DLD1 (cell line): ENCODE results near the gene ZNF646.

Experiments used
- in situ Hi-C: cut with HindIII; loops from 2 replicates; pipeline ENCODE4 v1.10.0; 2017; ENCODE audit warnings: low sequenced_read_pairs

ZNF646 gene, protein sequence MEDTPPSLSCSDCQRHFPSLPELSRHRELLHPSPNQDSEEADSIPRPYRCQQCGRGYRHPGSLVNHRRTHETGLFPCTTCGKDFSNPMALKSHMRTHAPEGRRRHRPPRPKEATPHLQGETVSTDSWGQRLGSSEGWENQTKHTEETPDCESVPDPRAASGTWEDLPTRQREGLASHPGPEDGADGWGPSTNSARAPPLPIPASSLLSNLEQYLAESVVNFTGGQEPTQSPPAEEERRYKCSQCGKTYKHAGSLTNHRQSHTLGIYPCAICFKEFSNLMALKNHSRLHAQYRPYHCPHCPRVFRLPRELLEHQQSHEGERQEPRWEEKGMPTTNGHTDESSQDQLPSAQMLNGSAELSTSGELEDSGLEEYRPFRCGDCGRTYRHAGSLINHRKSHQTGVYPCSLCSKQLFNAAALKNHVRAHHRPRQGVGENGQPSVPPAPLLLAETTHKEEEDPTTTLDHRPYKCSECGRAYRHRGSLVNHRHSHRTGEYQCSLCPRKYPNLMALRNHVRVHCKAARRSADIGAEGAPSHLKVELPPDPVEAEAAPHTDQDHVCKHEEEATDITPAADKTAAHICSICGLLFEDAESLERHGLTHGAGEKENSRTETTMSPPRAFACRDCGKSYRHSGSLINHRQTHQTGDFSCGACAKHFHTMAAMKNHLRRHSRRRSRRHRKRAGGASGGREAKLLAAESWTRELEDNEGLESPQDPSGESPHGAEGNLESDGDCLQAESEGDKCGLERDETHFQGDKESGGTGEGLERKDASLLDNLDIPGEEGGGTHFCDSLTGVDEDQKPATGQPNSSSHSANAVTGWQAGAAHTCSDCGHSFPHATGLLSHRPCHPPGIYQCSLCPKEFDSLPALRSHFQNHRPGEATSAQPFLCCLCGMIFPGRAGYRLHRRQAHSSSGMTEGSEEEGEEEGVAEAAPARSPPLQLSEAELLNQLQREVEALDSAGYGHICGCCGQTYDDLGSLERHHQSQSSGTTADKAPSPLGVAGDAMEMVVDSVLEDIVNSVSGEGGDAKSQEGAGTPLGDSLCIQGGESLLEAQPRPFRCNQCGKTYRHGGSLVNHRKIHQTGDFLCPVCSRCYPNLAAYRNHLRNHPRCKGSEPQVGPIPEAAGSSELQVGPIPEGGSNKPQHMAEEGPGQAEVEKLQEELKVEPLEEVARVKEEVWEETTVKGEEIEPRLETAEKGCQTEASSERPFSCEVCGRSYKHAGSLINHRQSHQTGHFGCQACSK (N-terminal part only)

DNA sequence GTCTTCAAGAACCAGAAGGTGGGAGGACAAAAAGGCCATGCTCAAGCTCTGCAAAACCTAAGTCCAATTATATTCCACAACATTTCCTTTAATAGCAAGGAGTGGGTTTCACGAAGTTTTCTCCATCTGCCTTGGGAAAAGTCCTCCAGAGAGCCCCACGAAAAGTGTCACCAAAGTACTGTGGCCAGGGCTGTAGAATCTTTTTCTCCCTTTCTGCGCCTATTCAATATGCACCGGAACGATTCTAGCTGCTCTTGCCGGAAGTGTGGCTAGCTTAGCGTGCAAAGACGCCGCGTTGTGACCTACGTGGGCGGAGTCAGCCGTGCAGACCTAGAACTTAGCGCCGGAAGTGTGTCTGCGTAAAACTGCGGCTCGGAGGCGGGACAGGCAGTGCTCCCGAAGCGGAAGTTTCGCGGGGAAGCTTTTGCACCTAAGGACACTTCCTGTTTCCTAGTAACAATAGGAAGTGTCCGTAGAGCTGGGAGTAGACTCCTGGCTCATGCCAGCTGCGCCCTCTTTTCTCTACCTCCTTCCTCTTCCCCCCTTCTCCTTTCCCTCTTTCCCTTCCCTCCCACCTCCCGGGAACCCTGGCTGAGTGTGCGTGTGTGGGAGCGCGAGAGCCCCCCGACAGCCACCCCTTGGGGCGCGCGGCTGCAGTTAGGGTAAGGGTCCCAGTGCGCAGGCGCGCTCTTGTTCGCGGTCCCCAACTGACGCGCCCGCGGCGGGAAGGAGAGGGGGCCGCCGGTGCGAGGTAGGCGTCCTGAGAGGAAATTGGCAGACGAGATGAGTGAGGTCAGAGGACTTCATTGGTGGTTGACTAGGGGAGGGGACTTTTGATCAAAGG lies at the start of gene ZNF646, which contains the start of gene ZNF668:
TSS of gene ZNF646 (plus strand) at position 453 of the 844 bp plus-strand sequence. CDS start 1,903 bp downstream, outside the sequence.
TSS of gene ZNF668 (minus strand) at position 271 of the 844 bp plus-strand sequence. CDS start 9,781 bp downstream, outside the sequence.
- in situ Hi-C loops, result no loop called here

DNA sequence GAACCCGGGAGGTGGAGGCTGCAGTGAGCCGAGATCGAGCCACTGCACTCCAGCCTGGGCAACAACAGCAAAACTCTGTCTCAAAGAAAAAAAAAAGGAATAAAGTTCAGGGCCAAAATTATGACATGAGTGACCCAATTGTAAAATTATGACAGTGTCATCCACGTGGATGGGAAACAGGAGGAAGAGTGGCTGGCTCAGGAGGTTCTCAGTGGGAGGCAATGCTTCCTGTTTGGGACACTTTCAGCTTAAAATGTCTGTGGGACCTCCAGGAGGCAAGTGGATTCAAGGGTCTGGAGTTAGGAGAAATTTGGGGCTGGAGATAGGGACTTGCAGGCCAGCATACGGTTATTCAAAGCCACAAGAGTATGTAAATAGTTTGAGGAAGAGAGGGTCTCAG lies 48.9 kb upstream of the ZNF646 start:
- in situ Hi-C loops, result no loop called here

DNA sequence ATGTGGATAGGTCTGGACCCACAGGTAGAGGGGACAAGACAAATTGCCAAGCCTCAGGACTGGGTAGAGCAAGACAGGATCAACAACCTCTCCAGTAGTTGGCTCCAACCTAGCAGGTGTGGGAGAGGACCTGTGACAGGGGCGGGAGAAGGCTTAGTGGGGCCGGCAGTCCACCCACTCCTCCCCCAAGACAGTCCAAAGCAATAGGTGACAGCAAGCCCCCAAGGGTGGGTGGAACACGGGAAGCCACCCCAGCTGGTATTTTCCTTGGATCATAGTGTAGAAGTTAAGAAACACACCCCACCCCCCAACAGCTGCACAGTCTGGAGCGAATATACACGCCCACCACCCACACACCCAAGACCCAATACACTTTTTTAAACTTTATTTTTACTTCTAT lies 45.0 kb upstream of the ZNF646 start:
- in situ Hi-C loops, result no loop called here

DNA sequence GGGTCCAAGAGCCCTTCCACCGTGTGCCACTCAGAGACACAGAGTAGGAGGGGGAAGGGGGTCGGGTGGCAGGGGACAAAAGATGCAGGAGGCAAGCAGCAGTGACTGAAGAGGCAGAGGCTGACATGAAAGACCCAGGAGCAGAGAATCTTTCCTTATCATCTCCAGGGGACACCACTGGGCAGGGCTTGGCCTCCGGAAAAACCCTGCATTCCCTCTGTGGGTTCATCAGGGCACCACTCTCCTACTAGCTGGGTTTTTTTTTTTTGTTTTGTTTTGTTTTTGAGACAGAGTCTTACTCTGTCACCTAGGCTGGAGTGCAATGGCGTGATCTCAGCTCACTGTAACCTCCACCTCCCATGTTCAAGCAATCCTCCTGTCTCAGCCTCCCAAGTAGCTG lies 42.9 kb upstream of the ZNF646 start:
- in situ Hi-C loops, result no loop called here

DNA sequence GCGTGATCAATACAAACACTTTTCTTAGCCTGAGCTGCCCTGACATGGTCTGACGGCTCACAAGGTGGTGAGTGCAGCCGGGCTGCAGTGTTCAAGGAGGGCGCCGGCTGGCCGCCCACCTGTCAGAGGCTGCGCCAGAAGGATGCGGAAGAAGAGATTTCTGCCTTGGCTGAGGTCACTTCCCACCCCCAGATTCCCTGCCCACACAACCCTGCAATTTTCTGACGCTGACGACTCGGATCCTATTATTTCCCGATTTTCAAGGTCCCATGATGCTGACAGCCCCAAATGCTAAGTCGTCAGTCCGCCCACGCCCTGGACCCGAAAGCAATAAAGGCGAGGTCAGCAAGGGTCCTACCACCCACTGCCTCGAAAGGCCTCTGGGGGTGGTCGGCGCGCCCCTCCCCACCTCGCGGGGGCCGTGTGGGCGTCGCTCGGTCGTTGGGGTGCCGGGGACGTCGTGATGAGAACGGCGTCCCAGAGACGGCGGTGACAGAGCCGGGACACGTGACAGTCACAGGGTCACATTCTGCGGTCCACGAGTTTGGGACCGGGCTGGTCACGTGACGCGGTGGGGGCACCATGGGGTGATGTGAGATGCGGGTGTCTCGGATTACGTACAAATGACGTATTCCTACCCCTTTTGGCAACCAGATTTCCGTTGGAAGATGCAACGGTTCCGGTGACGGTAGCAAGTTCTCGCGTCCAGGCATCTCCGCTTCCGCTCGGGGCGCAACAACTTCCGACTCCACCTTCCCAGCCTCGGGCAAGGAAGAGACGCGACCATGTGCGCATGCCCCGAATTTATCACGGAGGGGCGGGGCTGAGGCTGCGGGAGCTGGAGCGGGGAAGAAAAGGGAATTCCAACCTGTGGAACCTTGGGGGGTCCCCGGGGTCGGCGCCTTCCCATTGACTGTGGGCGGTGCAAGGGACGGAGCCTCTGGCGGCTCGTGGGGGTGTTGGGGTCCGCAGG lies 41.2 kb upstream of the ZNF646 start, which contains the start of gene STX4:
TSS of gene STX4 (plus strand) at position 823 of the 973 bp plus-strand sequence. CDS start 248 bp downstream, outside the sequence.
- in situ Hi-C loops, result no loop called here

DNA sequence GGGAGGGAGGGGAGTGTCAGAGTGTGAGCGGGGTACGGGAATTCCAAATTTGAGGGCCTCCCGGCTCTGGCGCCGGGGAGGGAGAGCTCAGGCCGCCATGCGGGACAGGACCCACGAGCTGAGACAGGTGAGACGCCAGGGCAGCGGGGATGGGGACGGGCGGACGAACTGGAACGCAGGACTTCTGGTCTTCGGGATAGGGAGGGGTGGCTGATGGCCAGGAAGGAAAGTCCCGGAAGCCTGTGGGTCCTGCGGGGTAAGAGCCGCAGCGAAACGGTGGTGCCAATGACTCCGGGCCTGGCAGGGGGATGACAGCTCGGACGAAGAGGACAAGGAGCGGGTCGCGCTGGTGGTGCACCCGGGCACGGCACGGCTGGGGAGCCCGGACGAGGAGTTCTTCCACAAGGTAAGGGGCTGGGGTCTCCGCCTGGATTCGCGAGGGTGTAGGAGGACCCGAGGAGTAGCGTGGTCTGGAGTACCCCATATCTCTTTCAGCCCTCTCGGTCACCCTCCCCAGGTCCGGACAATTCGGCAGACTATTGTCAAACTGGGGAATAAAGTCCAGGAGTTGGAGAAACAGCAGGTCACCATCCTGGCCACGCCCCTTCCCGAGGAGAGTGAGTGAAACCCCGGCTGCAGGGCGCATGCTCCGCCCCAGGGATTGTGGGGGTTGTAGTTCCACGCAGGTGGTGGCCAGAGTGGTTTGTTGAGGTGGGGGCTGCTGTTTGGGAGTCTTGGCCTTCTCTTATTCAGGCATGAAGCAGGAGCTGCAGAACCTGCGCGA lies 40.3 kb upstream of the ZNF646 start:
- in situ Hi-C loops, result no loop called here

DNA sequence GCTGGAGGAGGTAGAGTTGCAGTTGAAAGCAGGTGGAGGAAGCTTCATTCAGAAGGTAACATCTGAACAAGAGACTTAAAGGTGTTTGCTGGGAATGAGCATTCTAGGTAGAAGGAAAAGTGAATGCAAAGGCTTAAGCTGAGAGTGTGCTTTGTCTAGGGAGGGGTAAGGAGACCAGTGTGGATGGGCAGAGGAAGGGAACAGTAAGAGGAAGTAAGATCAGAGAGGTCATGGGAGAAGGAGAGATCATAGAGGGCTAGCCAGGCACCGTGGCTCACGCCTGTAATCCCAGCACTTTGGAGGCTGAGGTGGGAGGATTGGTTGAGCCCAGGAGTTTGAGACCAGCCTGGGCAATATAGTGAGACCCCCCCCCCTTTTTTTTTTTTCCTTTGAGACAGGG lies 37.5 kb upstream of the ZNF646 start:
- in situ Hi-C loops, result no loop called here

DNA sequence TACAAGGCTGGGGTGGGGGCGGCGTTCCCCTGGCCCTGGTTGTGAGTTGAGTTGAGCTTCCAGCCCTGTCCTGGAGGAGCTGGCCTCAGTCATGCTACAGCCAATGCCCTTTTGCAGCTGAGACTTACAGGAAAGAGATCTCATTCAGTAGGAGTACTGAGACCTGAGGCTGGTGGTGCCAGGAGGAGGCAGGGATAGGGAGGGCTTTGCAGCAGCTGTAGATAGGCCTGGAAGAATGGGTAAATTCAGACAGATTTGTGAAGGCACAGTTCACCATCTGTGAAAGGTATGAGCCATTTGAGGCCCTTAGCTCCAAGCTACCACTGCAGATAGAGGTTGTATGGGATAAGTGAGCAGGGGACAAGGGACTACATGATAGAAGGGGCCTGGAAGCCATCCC lies 35.2 kb upstream of the ZNF646 start:
- in situ Hi-C loops, result no loop called here

DNA sequence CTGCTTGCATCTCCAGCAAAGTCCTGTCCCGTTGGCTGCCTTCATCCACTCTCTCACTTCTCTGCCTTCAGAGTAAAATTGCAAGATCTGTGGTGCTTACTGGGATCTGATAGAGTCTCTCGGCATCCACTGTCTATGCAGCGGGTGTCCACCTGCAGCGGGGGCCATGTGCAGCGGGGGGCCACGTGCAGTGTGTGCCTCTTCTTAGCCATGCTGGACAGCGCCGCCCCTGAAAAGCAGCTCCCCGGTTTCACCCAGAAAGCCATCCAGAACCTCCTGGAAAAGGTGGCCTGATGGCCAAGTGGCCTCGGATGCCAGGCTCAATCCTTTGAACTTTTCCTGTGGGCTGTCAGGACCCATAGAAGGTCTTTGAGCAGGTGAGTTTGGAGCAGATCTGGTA lies 31.4 kb upstream of the ZNF646 start:
- in situ Hi-C loops, result no loop called here

DNA sequence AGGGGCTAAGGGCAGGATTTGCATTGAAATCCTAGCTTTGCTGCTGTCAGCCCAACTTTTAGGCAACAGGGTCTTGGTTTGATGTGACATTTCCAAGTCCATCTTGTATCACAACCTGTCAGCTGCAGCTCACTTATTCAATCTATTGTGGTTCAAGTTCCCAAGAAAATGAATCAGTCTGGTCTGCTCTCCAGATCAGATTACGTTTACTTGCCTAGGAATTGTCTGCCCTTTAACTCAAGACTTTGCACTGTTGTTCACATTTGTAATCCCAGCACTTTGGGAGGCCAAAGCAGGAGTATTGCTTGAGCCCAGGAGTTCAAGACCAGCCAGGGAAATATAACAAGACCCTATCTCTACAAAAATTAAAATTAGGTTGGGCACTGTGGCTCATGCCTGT lies 30.9 kb upstream of the ZNF646 start:
- in situ Hi-C loops, result no loop called here

DNA sequence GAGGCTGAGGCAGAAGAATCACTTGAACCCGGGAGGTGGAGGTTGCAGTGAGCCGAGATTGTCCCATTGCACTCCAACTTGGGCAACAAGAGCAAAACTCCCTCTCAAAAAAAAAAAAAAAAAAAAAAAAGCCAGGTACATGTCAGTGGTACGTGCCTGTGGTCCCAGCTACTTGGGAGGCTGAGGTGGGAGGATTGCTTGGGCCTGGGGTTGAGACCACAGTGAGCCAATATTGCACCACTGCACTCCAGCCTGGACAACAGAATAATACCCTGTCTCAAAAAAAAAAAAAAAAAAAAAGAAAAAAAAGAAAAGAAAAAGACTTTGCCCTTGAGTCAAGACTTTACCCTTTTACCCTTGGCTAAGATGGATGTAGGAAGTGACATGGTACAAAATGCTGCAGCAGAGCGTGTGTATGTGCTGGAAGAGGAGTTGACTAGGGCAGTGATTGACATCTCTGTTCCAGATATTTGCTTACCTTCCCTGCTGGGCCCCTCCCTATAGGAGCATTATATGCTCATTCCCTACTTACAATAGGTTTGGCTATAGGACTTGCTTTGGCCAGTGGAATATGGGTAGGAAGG lies 30.2 kb upstream of the ZNF646 start:
- in situ Hi-C loops, result no loop called here

DNA sequence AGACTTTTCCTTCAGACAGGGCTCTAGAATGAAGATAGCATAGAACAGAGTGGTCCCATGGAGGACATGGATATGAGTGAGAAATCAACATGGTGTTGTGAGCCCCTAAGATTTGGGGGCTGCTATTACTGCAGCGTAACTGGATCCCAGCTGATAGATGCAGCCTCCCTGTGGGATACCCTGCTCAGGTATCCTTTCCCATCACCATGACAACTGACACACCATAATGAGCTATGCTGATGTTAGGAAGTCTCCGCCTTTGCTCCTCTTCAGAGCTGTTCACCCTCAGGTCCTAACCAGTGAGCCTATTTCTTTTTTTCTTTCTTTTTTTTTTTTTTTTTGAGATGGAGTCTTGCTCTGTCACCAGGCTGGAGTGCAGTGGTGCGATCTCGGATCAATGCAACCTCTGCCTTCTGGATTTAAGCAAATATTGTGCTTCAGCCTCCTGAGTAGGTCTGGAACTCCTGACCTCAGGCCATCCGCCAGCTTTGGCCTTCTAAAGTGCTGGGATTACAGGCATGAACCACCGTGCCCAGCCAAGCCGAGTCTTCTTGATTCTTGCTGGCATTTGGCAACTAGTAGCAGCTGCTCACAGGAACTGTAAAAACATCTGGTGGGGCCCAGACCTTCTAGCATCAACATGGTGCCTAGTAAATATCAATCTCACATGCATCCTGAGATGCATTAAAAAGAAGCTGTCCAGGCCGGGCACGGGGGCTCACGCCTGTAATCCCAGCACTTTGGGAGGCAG lies 23.8 kb upstream of the ZNF646 start:
- in situ Hi-C loops, result no loop called here

DNA sequence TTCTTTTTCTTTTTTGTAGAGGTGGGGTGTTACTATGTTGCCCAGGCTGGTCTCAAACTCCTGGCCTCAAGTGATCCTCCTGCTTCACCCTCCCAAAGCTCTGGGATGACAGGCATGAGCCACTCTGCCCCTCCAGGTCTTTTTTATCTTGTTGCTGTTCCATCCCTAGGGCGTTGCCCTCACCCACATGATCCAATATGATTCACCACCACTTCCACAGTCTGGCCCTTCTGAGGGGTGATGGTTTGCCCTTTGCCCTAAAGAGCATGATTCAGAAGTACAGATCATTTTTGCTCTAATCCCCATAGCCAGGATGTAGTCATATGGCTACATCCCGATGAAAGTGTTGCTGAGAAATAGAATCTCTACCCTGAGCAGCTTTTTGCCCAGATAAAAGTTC lies 22.1 kb upstream of the ZNF646 start:
- in situ Hi-C loops, result no loop called here

DNA sequence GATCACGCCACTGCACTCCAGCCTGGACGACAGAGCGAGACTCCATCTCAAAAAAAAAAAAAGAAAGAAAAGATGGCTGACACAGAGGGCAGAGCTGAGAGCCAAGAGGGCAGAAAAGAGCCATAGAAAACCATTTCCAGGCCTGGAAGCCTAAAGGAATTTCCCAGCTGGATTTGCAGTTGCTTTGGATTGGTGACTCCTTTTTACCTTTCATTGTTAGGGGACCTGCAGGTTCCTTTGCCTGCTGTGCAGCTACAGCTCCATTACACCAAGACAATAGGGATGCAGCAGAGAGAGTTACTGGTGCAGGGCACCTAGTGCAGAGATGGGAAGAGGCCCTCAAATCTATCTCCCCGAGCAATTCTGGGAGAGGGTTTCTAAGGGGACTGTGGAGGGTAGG lies 18.6 kb upstream of the ZNF646 start:
- in situ Hi-C loops, result no loop called here

DNA sequence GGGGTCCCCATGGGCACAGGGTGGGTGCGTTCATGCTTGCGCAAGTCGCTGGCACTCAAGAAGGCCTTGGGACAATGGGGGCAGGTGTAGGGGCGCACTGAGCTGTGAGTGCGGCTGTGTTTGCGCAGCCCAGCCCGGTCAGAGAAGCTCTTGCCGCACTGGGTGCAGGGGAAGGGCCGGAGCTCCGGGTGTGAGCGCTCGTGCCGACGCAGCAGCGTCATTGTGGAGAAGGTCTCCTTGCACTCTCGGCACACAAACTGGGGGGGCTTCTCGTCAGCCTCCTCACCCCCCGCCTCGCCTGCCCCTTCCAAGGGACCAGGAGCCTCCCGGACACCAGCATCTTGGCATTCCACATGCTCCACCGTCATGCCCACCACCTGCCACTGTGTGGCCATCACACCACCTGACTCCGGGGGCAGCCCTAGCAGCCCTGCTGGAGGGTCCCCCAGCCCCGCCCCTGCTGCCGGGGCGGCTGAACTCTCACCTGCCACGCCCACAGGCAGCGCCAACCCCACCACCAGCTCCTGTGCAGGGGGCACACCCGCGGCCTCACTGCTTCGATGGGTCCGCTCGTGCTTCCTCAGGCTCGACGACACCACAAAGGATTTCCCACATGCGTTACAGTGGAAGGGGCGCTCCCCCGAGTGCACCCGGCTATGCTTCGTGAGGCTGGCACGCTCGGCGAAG lies 13.0 kb upstream of the ZNF646 start:
- in situ Hi-C loops, result no loop called here

DNA sequence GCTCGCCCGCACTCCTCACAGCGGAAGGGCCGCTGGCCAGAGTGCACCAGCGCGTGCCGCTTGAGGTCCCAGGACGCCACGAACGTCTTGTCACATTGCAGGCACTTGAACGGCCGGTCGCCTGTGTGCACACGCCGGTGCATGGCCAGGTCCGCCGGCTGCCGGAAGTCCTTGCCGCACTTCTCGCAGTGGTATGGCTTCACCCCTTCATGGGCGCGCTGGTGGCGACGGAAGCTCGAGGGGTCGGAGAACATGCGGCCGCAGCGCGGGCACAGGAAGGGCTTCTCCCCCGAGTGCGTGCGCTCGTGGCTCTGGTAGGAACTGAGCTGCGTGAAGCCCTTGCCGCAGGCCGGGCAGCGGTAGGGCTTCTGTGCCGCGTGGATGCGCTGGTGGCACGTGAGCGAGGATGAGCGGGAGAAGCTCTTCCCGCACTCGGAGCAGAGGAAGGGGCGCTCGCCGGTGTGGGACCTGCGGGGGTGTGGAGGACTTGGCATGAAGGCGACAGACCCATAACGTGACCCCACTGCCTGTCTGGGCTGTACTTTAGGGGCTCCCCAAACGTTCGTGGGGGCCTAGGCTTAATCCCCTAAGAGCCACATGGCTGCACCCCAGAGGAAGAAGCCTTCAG lies 12.3 kb upstream of the ZNF646 start:
- in situ Hi-C loops, result no loop called here
